GM12878 (cell line): Measurements from ENCODE around the gene POLR3K. TPM values are rescaled to one million over a fixed set of nuclear protein-coding genes. Genes with fewer than 3 reads are reported as not detected.

Experiments used
- ATAC-seq: fragments of 200-7000 bp; cut with Tn5 transposase; 3 replicates; pipeline ENCODE4 v1.9.1; 2020; ENCODE audit warnings: mild to moderate bottlenecking, moderate library complexity
- BruUV-seq: library from RNA; stranded (reverse); fragments of 400-500 nt; replicated peaks from 2 replicates; lab custom pipeline; 2021; lab: Mats Ljungman, UMichigan
- CTCF ChIA-PET: fragments of 300-600 bp; sonication (Branson Sonifier 250); formaldehyde crosslinking; extraction: SDS; loops from one replicate; lab custom pipeline; 2021; ENCODE audit warnings: inconsistent platforms; lab: Yijun Ruan, JAX
- POLR2A ChIA-PET: fragments of 350-600 bp; formaldehyde crosslinking; extraction: SDS; loops from one replicate; lab custom pipeline; 2021; ENCODE audit warnings: inconsistent platforms; lab: Charles Lee
- RAD21 ChIA-PET: fragments of 300-600 bp; sonication (Branson Sonifier 250); formaldehyde crosslinking; loops from one replicate; lab custom pipeline; 2023; ENCODE audit warnings: antibody characterized with exemption; ENCODE audit not compliant: unreplicated experiment; lab: Charles Lee
- SMC1A ChIA-PET: fragments of 300-600 bp; sonication (Branson Sonifier 250); formaldehyde crosslinking; loops from one replicate; lab custom pipeline; 2023; ENCODE audit not compliant: unreplicated experiment, uncharacterized antibody; lab: Charles Lee
- DNase-seq: peaks from one replicate; pipeline ENCODE4 v3.0.0-alpha.2; 2011; ENCODE audit warnings: low read depth, low spot score
- FAIRE-seq: peaks from 3 replicates; lab custom pipeline; 2011; peaks lifted over from hg19 to GRCh38; lab: Jason Lieb, UNC
- H2AFZ ChIP-seq: 2 replicates; pipeline ENCODE4 v1.6.0; 2011; ENCODE audit warnings: low read depth, low read length, control low read depth; ENCODE audit not compliant: control insufficient read depth
- H3K27ac ChIP-seq: 2 replicates; pipeline ENCODE4 v1.5.1; 2011; ENCODE audit warnings: control low read depth; ENCODE audit not compliant: control insufficient read depth, insufficient read depth
- H3K27me3 ChIP-seq, 2 experiments: replicated peaks in 1 of 2; 2 replicates each; pipeline versions ENCODE4 v1.6.0 to v1.6.1; 2011; ENCODE audit warnings: low read length in 1 of 2; ENCODE audit not compliant: control insufficient read depth in 2 of 2, insufficient read depth in 2 of 2
- H3K36me3 ChIP-seq, 2 experiments: 2 replicates each; pipeline ENCODE4 v1.5.1; 2011; ENCODE audit warnings: low read length in 1 of 2; ENCODE audit not compliant: control insufficient read depth in 2 of 2, insufficient read depth in 2 of 2
- H3K4me1 ChIP-seq: 2 replicates; pipeline ENCODE4 v1.6.1; 2011; ENCODE audit warnings: mild to moderate bottlenecking, low read length, moderate library complexity, mixed read lengths; ENCODE audit not compliant: control insufficient read depth, insufficient read depth
- H3K4me2 ChIP-seq: 2 replicates; pipeline ENCODE4 v1.6.0; 2011; ENCODE audit warnings: control low read depth; ENCODE audit not compliant: control insufficient read depth, insufficient read depth
- H3K4me3 ChIP-seq: fragments of 200-600 bp; sonication (generic); 2 replicates; pipeline ENCODE4 v1.5.1; 2016
- H3K79me2 ChIP-seq: 2 replicates; pipeline ENCODE4 v1.6.0; 2011; ENCODE audit warnings: low read length; ENCODE audit not compliant: control insufficient read depth, insufficient read depth
- H3K9ac ChIP-seq: 2 replicates; pipeline ENCODE4 v1.8.0; 2011; ENCODE audit warnings: low read length, control low read depth, mixed read lengths; ENCODE audit not compliant: control insufficient read depth, insufficient read depth
- H3K9me3 ChIP-seq: replicated peaks from 3 replicates; pipeline ENCODE4 v1.5.1; 2011; ENCODE audit warnings: mild to moderate bottlenecking, low read length; ENCODE audit not compliant: control insufficient read depth, insufficient read depth
- H4K20me1 ChIP-seq: 2 replicates; pipeline ENCODE4 v1.6.0; 2011; ENCODE audit not compliant: control insufficient read depth, insufficient read depth
- ATF7 ChIP-seq: fragments of 450-650 bp; IDR thresholded peaks from 2 replicates; pipeline ENCODE4 v1.6.1; 2016; ENCODE audit warnings: low read depth, mild to moderate bottlenecking
- BMI1 ChIP-seq: fragments of 450-650 bp; IDR thresholded peaks from 2 replicates; pipeline ENCODE4 v1.6.1; 2016; ENCODE audit warnings: mild to moderate bottlenecking, moderate library complexity, borderline replicate concordance
- CBFB ChIP-seq: IDR thresholded peaks from 2 replicates; pipeline ENCODE4 v1.6.1; 2016; ENCODE audit warnings: antibody characterized with exemption, low read depth
- ESRRA ChIP-seq: IDR thresholded peaks from 2 replicates; pipeline ENCODE4 v1.6.1; 2012; ENCODE audit warnings: mild to moderate bottlenecking, low read length, improper control_type of control experiment
- HDGF ChIP-seq: fragments of 450-650 bp; IDR thresholded peaks from 2 replicates; pipeline ENCODE4 v1.6.1; 2016; ENCODE audit warnings: antibody characterized with exemption
- MYB ChIP-seq: fragments of 150-350 bp; IDR thresholded peaks from 2 replicates; pipeline ENCODE4 v1.6.1; 2014; ENCODE audit warnings: mild to moderate bottlenecking, low read depth, low read length, borderline replicate concordance
- RBBP5 ChIP-seq: fragments of 200-600 bp; sonication (generic); conservative IDR thresholded peaks from 2 replicates; pipeline ENCODE4 v1.6.1; 2016
- RCOR1 ChIP-seq: conservative IDR thresholded peaks from 2 replicates; pipeline ENCODE4 v1.6.1; 2012; ENCODE audit warnings: low read depth, low read length, improper control_type of control experiment
- STAT1 ChIP-seq: fragments of 450-650 bp; conservative IDR thresholded peaks from 2 replicates; pipeline ENCODE4 v1.6.1; 2014; ENCODE audit warnings: antibody characterized with exemption, mild to moderate bottlenecking
- SUZ12 ChIP-seq: fragments of 200-600 bp; sonication (generic); IDR thresholded peaks from one replicate; pipeline ENCODE4 v1.6.1; 2018; ENCODE audit warnings: antibody characterized with exemption, mild to moderate bottlenecking; ENCODE audit not compliant: unreplicated experiment
- TCF3 ChIP-seq: IDR thresholded peaks from 2 replicates; pipeline ENCODE4 v1.6.1; 2012; ENCODE audit warnings: low read depth, mild to moderate bottlenecking, low read length, borderline replicate concordance; ENCODE audit not compliant: insufficient read depth
- TCF7 ChIP-seq: IDR thresholded peaks from 2 replicates; pipeline ENCODE4 v1.6.1; 2014; ENCODE audit warnings: antibody characterized with exemption, borderline replicate concordance
- WGBS: methylation state at CpG from one replicate; pipeline ENCODE4 v1.1.6; 2016; ENCODE audit warnings: low lambda C conversion rate; ENCODE audit not compliant: insufficient replicate concordance, insufficient coverage; ENCODE audit errors: missing lambda C conversion rate; 5-methylcytosine and 5-hydroxymethylcytosine counted together
- in situ Hi-C: fragments of 300-500 bp; cut with MboI; formaldehyde crosslinking; loops from 9 replicates; pipeline ENCODE4 v1.14.3; 2018; ENCODE audit warnings: mixed read lengths
- intact Hi-C: fragments of 100-400 bp; cut with micrococcal nuclease; formaldehyde crosslinking; loops from one replicate; pipeline ENCODE4 v1.14.2; 2022; ENCODE audit not compliant: unreplicated experiment
- polyA plus RNA-seq, 11 experiments: library from polyadenylated mRNA; depleted of rRNA in 4 of 11; unstranded in 6 of 11; stranded (reverse) in 5 of 11; fragments of >200 nt; fragmentation: Nextera tagmentation in 4 of 11; fragmentation: Illumina TruSeq in 1 of 11; extraction: Ambion mirVana in 4 of 11; extraction: Trizol in 1 of 11; gene quantifications; 1 replicate in 1 of 11; 2 replicates in 10 of 11; pipeline versions ENCODE4 v1.2.1 to v1.2.3, GENCODE V29; 2011 to 2016; ENCODE audit warnings: inconsistent platforms in 2 of 11, missing spikeins in 2 of 11, low read depth in 1 of 11
- total RNA-seq, 4 experiments: library from RNA; depleted of rRNA in 3 of 4; stranded (reverse); fragments of >200 nt in 3 of 4; fragmentation: Illumina TruSeq in 1 of 4; extraction: Trizol in 1 of 4; gene quantifications; 2 replicates each; pipeline versions ENCODE4 v1.2.1 to v1.2.3, GENCODE V29; 2013 to 2021
- TF ChIP-seq, protein P1 (sequence below): fragments of 450-650 bp; IDR thresholded peaks from 2 replicates; pipeline ENCODE4 v1.6.1; 2017; ENCODE audit warnings: mild to moderate bottlenecking, moderate library complexity
- TF ChIP-seq, protein P2 (sequence below): fragments of 450-650 bp; IDR thresholded peaks from 2 replicates; pipeline ENCODE4 v1.6.1; 2016; ENCODE audit warnings: mild to moderate bottlenecking
- TF ChIP-seq, protein P3 (sequence below): fragments of 450-650 bp; IDR thresholded peaks from 2 replicates; pipeline ENCODE4 v1.6.1; 2017; ENCODE audit warnings: low read depth, mild to moderate bottlenecking, moderate library complexity
- TF ChIP-seq, protein P4 (sequence below): fragments of 450-650 bp; IDR thresholded peaks from 2 replicates; pipeline ENCODE4 v1.6.1; 2014; ENCODE audit warnings: mild to moderate bottlenecking

Gene POLR3K
- total and polyA plus RNA-seq, 10 of the 15 experiments (the other 5 are each of a cell fraction or from before 2014, with no cell fraction given): 25.3 to 222 (median 64.0) TPM

DNA sequence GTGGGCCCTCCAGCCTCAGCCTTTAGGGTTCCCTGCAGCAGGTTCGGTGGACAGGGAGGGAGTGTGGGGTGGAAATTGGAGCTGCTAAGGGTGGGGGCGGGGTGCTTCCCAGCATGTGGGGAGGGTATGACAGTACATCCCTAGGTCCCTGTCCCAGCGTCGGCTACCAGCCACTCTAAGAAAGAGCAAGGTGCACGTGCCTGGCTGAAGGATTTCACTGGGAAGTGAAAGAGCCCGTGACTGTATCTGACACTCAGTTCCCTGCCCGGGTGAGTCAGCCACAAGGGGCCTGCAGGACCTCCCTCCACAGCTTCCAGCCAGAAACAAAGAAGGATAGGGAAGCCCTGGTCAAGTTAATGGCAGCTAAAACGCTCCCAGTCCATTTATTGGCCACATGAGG lies 4.3 kb upstream of the POLR3K start:
- Histone ChIP-seq H3K27me3 (no peaks in the 10 kb centered on the region), H3K4me2 (no peak overlapping the region), H4K20me1 (no peaks in the 10 kb centered on the region), H2AFZ (no peak overlapping the region), H3K79me2 (peaks cover 21% of the 10 kb centered on the region), H3K4me3 (no peak overlapping the region), H3K9ac (no peak overlapping the region), H3K36me3 (peaks cover 6% of the 10 kb centered on the region in 2 experiments), H3K27ac (no peak overlapping the region), H3K9me3 (no peaks in the 10 kb centered on the region), H3K4me1 (no peaks in the 10 kb centered on the region)
- ATAC-seq: no peak
- TF ChIP-seq, protein P1, sequence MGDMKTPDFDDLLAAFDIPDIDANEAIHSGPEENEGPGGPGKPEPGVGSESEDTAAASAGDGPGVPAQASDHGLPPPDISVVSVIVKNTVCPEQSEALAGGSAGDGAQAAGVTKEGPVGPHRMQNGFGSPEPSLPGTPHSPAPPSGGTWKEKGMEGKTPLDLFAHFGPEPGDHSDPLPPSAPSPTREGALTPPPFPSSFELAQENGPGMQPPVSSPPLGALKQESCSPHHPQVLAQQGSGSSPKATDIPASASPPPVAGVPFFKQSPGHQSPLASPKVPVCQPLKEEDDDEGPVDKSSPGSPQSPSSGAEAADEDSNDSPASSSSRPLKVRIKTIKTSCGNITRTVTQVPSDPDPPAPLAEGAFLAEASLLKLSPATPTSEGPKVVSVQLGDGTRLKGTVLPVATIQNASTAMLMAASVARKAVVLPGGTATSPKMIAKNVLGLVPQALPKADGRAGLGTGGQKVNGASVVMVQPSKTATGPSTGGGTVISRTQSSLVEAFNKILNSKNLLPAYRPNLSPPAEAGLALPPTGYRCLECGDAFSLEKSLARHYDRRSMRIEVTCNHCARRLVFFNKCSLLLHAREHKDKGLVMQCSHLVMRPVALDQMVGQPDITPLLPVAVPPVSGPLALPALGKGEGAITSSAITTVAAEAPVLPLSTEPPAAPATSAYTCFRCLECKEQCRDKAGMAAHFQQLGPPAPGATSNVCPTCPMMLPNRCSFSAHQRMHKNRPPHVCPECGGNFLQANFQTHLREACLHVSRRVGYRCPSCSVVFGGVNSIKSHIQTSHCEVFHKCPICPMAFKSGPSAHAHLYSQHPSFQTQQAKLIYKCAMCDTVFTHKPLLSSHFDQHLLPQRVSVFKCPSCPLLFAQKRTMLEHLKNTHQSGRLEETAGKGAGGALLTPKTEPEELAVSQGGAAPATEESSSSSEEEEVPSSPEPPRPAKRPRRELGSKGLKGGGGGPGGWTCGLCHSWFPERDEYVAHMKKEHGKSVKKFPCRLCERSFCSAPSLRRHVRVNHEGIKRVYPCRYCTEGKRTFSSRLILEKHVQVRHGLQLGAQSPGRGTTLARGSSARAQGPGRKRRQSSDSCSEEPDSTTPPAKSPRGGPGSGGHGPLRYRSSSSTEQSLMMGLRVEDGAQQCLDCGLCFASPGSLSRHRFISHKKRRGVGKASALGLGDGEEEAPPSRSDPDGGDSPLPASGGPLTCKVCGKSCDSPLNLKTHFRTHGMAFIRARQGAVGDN: no peak
- TF ChIP-seq ESRRA (no peak), RCOR1 (no peak), SUZ12 (no peak), TCF3 (no peak), MYB (no peak), STAT1 (no peak), ATF7 (no peak), CBFB (no peak), HDGF (no peak), TCF7 (no peak), BMI1 (no peak), RBBP5 (no peak)
- TF ChIP-seq, protein P2, sequence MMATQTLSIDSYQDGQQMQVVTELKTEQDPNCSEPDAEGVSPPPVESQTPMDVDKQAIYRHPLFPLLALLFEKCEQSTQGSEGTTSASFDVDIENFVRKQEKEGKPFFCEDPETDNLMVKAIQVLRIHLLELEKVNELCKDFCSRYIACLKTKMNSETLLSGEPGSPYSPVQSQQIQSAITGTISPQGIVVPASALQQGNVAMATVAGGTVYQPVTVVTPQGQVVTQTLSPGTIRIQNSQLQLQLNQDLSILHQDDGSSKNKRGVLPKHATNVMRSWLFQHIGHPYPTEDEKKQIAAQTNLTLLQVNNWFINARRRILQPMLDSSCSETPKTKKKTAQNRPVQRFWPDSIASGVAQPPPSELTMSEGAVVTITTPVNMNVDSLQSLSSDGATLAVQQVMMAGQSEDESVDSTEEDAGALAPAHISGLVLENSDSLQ: no peak
- TF ChIP-seq, protein P3, sequence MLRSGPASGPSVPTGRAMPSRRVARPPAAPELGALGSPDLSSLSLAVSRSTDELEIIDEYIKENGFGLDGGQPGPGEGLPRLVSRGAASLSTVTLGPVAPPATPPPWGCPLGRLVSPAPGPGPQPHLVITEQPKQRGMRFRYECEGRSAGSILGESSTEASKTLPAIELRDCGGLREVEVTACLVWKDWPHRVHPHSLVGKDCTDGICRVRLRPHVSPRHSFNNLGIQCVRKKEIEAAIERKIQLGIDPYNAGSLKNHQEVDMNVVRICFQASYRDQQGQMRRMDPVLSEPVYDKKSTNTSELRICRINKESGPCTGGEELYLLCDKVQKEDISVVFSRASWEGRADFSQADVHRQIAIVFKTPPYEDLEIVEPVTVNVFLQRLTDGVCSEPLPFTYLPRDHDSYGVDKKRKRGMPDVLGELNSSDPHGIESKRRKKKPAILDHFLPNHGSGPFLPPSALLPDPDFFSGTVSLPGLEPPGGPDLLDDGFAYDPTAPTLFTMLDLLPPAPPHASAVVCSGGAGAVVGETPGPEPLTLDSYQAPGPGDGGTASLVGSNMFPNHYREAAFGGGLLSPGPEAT: no peak
- TF ChIP-seq, protein P4, sequence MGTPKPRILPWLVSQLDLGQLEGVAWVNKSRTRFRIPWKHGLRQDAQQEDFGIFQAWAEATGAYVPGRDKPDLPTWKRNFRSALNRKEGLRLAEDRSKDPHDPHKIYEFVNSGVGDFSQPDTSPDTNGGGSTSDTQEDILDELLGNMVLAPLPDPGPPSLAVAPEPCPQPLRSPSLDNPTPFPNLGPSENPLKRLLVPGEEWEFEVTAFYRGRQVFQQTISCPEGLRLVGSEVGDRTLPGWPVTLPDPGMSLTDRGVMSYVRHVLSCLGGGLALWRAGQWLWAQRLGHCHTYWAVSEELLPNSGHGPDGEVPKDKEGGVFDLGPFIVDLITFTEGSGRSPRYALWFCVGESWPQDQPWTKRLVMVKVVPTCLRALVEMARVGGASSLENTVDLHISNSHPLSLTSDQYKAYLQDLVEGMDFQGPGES: no peak
- in situ Hi-C loops: no loop called here
- FAIRE-seq: no peak
- no peak for DNase-seq
- SMC1A ChIA-PET: interaction anchor here (1.3 kb wide), 1 partner anchor 13 kb away, joined by 3 read pairs; no protein-coding TSS in a partner anchor
- CTCF ChIA-PET: interaction anchor here (4.0 kb wide), 1 partner anchor 39 kb away, joined by 16 read pairs; no protein-coding TSS in a partner anchor
- BruUV-seq: no TSS peak
- WGBS: 73% methylated on average over 7 of the region's 8 CpGs
- intact Hi-C loops: no loop called here
- RAD21 ChIA-PET: no interaction called here
- POLR2A ChIA-PET: no interaction called here
